OCI-M2 (cell line): ENCODE measurements around the gene RPS6KB2.
"Not testable (repeated sequence)": the region's sequence is repeated elsewhere in the genome, so short reads cannot be mapped to it uniquely, and the experiment has no call there.

ENCODE experiments used
- DNase-seq: peaks from one replicate; lab custom pipeline; 2025; ENCODE audit not compliant: unreplicated experiment; lab: John Stamatoyannopoulos, UW

The RPS6KB2 gene

DNA sequence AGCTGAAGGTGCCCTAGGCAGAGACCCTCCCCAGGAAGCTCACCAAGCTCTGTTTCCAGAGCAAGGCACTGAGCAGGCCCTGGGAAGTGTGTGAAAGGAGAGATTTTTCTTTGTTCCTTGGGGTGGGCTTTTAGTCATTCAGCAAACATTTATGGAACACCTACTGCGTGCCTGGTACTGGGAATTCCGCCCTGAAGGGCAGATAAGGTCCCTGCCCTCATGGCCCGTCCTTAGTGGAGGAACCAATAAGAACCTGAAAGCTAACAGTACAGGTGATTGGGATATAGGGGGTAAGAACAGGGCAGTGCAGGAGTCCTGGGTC is 36.9 kb downstream of the RPS6KB2 start:
- no peak for DNase-seq

DNA sequence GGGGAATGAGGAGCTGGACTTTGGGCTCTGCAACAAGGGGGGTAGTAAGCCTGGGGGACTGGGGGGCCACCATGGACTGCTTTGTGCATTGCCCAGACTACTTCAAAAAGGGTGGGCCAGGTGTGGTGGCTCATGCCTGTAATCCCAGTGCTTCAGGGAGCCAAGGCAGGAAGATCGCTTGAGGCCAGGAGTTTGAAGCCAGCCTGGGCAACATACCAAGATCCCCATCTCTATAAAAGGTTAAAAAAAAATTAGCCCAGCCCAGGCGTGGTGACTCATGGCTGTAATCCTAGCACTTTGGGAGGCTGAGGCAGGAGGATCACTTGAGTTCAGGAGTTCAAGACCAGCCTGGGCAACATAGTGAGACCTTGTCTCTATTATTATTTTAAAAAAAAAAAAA is 37.2 kb downstream of the RPS6KB2 start:
- not testable (repeated sequence) for DNase-seq

DNA sequence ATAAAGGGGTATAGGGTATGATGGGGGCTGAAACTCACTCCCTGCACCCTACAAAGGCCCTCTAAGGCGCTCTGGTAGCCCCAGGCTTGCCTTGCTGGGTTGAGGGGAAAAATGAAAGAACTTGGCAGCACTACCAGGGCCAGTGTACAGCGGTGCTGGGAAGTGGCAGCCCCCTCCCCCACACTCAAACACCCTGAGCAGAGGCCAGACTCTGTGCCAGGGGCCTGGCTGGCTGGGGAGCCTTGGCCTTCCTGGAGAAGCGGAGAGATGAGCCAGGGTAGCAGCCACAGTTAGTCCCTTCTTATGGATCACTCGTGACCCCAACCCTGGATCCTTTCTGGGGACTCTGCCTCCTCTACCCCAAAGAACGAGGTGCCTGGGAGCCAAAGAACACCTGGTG is 38.1 kb downstream of the RPS6KB2 start:
- DNase-seq, result no peak

DNA sequence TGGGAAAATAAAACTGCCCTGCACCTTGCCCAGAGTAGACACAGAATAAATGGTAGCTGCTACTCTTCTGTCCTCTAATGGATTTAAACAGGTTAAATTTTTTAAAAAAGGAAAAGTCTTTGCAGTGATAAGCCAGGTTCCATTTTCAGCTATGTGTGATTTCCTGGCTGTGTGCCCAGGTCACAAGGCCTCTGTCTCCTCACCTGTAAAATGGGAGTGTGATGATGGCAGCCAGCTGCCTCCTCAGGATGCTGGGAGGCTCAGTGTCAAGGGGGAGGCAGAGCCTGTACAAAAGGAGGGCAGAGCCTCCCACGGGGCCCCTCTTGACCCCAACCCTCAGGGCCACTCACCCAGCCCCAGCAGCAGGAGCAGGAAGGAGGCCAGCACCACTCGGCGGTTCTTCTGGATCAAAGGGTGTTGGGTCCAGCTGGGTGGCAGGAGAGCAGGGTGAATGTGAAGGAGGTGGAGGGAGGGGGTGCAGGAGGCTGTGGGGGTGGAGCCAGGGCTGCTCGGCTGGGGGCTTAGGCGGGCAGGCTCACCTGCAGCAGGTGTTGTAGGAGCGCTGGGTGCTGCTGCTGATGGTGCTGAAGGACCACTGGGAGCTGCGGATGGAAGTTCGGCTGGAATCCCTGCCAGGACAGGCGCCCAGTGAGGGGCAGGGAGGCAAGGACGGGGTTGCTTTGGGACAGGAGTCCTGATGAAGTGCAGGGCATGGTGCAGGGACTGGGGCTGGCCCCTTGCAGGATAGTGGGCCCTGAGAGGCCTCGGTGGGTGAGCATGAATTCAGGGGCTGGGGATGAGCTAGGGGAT is 38.9 kb downstream of the RPS6KB2 start:
- no peak for DNase-seq

DNA sequence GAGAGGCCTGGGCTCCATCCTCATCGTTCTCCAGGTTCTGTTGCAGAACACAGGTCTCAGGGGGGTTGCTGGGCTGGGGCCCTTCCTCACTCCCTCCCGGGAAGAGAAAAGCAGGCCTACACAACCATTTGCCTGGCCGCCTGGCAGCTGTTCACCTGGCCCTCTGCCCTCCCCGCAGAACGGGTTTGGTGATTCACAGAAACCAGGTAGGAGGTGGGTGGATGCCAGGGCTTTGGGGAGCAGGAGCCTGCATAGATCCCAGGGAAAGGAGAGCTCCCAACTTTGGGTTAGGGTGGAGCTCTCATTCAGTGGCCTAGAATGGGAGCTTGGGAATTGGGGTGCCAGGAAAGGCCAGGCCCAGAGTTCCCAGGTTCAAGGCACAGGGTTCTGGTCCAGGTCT is 39.8 kb downstream of the RPS6KB2 start:
- DNase-seq, result no peak

DNA sequence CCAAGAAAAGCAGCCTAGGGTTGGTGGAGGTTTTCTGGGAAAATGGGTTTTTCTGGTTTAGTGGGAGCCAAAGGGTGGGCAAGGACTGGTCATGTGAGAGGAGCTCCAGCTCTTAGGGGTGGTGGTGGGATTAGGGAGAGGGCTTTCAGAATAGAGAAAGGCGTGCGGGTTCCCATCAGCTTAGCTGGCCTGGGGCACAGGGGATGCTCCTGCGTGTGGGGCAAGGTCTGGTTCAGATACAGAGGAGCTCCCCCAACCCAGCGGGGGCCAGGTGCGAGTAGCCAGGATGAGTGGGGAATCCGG is 40.1 kb downstream of the RPS6KB2 start:
- no peak for DNase-seq

DNA sequence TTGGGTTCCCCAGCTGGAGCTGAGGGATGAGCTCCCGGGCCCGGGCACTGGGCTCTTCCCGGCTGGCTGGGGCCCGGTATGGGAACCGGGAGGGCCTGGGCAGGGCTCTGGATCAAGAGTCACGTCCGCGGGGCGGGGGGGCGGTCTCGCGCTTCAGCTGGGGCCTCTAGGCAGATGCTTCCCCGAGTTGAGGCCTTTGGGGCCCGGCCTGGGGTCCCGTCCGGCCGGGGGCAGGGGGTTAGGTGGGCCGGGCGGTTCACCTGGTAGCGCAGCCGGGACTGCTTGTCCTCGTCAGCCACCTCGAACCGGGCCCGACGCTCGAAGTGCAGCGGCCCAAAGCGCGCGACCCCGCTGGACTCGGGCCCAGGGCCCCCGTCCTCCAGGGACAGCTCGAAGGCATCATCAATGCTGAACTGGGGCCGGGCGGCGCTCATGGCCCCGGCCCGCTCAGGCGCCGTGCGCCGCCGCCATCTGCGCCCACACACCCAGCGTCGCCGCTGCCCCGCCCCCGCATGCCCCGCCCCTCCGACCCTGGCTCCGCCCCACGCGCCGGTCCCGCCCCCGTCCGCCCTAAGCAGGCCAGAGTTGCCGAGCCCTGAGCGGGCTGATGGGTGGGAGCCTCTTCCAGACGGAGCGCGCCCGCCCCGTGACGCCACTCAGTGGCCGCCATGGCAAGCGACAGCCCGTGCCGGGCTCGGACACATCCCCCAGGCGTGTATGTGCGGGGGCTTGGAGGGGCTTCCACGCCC is 40.6 kb downstream of the RPS6KB2 start, which contains the start of gene TMEM134:
Gene TMEM134, minus strand, starts transcription at position 493 of the 749 bp plus-strand sequence. Its CDS starts 59 bp downstream, at position 434.
- DNase-seq, result no peak

DNA sequence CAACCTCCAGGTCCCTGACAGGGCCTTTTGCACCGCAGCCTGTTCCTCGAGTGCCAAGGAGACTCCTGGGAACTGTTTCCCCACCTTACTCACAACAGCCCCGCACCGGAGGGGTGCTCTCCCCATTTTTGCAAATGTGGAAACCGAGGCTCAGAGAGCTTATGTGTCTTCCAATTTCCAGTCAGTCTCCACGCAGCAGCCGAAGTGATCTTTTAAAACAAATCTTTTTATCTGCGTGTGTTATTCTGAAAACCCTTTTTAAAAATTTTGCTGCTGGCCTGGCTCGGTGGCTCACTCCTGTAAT is 41.2 kb downstream of the RPS6KB2 start:
- no peak for DNase-seq

DNA sequence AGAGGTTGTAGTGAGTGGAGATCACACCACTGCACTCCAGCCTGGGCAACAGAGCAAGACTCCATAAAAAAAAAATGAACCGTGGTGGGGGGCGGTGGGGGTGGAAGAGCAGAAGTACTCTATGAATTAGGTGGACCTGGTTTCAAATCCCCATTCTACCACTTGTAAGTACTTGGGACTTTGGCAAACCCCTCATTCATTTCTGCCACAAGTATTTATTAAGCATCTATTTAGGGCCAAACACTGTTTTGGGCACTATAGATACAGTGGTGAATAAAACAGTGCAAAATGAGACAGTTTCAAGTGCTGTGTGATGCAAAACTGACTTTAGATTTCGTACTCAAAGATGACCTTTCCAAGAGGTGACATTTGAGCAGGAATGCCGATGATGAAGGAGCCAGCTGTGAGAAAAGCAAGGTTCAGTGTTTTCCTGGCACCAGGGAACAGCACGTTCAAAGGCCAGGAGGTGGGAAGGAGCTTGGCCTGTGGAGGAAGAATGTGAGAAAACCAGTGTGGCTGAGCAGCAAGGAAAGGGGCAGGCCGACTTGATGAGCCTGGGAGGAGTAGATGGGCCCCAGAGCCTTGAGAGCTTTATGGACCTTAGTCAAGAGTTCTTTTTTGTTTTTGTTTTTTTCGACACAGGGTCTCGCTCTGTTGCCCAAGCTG is 42.2 kb downstream of the RPS6KB2 start:
- no peak for DNase-seq

DNA sequence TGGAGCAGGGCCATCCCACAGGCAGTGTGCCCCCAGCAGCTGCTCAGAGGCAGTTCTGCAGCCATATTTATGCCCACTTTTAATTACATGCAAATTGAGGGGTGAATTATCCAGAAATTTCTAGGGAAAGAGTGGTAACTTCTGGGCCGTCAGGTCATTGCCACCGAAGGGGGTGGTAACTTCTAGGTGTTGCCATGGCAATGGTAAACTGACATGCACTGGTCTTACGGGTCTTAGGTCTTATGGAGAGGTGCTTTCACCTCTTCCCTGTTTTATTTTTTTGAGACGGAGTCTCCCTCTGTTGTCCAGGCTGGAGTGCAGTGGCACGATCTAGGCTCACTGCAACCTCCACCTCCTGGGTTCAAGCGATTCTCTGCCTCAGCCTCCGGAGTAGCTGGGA is 44.6 kb downstream of the RPS6KB2 start:
- no peak for DNase-seq

DNA sequence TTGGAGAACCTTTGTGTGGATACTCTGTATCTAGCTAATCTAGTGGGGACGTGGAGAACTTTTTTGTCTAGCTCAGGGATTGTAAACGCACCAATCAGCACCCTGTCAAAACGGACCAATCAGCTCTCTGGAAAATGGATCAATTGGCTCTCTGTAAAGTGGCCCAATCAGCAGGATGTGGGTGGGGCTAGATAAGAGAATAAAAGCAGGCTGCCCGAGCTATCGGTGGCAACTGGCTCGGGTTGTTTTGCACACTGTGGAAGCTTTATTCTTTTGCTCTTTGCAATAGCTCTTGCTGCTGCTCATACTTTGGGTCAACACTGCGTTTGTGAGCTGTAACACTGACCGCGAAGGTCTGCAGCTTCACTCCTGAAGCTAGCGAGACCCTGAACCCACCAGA is 48.4 kb downstream of the RPS6KB2 start:
- DNase-seq, result peak; percentile 9

DNA sequence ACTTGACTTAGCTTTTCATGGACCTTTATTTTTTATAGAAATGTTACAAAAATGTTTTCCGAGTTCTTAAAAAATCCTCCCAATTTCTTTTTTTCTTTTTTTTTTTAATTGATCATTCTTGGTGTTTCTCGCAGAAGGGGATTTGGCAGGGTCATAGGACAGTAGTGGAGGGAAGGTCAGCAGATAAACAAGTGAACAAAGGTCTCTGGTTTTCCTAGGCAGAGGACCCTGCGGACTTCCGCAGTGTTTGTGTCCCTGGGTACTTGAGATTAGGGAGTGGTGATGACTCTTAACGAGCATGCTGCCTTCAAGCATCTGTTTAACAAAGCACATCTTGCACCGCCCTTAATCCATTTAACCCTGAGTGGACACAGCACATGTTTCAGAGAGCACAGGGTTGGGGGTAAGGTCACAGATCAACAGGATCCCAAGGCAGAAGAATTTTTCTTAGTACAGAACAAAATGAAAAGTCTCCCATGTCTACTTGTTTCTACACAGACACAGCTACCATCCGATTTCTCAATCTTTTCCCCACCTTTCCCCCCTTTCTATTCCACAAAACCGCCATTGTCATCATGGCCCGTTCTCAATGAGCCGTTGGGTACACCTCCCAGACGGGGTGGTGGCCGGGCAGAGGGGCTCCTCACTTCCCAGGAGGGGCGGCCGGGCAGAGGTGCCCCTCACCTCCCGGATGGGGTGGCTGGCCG is 49.2 kb downstream of the RPS6KB2 start:
- DNase-seq, result not testable (repeated sequence)

DNA sequence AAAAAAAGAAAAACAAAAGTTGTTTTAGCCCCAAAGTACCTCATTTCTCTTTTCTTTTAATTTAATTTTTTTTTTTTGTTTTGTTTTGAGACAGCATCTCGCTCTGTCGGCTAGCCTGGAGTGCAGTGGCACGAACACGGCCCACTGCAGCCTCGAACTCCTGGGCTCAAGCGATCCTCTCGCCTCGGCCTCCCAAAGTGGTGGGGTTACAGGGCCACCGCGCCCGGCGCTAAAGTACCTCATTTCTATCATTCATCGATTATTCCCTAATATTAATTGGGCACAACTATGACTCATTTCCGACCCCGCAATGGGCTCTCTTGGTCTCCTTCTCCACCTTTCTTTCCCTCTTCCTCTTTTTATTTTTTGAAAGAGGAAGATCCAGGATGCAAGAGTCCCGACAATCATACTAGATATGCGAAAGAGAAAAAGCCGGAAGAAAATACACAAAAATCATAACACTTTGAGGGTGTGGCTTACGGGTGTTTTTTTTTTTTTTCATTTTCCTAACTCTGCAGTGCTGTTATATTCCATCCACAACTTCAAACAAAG is 54.1 kb downstream of the RPS6KB2 start:
- no peak for DNase-seq

DNA sequence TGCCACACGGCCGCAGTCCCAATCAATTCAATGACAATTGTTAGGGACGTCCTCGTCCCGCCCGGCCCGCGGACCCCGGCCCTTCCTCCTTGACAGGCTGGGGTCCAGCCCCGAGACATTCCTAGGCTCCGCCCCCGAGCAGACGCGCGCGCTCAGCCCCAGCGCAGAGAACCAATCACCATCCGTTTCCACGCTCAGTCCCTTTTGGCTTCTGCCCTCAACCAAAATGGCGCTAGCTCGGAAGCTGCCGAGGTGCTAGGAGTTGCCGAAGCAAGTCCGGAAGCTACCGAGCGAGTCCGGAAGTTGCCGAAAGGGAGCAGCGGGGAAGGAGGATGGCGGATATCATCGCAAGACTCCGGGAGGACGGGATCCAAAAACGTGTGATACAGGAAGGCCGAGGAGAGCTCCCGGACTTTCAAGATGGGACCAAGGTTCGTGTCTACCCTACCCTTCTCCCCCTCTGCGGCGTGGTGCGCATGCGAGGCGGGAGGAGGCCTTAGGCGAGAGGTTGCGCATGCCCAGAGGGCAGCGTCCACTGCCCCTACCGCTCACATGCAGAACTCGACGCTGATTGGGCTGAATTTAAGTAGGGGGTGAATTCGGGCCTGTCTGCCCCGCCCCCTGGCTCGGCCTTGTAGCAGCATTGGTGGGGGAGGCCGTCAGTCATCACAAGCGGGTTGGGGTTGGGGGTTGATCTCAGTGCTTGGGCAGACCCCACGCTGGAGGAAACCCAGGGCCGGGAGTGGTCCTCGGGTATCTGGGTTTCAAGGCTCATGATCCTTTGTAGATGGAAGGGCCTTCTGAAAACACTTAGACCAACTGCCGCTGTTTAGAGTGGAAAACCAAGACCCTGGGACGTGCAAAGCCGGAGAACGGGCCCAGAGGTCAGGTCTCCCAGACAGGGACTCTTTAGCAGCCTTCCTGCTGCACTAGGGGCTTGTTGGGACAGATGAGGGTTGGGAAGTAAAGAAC is 54.8 kb downstream of the RPS6KB2 start, which contains the start of gene AIP:
Gene AIP, plus strand, starts transcription at position 200 of the 972 bp plus-strand sequence. Its CDS starts 133 bp downstream, at position 333.
- peak; percentile 93 for DNase-seq

DNA sequence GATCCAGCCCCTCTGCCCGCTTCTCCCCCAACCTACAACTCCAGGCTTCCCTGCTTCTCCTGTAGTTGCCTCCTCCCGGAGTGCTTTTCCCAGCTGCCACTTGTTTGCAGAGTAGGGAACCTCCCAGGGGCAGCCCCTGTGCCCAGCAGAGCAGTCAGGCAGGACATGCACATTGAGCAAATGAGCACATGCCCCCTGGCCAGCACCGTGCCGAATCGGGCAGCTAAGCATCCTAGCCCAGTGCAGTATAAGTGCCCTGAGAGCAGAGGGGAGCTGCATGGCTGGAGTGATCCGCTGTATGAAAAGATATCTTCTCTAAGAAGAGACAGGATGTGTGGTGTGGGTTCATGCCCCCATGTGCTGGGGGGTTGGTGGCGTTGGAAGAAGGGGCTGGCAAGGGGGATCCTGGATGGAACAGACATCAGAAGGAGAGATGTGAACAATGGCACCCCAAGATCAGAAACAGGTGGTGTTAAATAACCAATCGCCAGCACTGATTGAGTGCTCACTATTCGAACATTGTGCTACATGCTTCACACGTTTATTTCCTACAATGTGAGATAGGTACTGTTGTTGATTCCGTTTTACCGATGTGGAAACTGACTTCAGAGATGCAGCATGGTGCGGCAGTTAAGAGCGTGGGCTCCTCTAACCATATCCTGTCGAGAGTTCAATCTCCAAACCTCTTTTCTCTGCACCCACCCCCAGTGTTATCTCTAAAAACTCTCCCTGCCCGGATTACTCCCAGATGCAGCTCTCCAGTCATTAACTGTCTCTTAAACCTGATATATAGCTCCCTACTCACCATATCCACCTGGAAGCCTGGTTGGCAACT is 55.8 kb downstream of the RPS6KB2 start:
- DNase-seq, result no peak

DNA sequence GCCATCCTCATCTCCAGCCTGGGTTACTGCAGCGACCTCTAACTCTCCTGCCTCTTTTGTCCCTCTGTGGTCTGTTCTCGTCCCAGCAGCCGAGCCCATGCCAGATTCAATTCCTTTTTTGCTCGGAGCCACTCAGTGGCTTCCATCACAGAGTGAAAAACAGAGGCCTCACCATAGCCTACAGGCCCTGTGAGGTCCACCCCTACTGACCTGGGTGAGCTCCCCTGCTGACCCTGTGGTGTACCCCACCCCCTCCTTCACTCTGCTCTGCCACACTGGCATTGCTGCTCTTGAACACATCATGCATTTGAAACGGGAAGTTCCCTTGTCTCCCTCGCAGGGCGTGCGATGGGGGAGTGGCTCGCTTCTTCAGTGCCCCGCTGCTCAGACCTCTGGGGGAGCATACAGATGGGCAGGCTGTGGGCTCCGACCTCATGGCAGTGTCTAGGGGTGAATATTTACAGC is 56.6 kb downstream of the RPS6KB2 start:
- no peak for DNase-seq
